H1 (cell line): Measurements from ENCODE around the gene WNT3A. TPM values are rescaled to one million over a fixed set of nuclear protein-coding genes. Genes with fewer than 3 reads are reported as not detected.

Experiments
- CBX8 ChIP-seq: fragments of 300-800, 300-1000 bp; sonication (generic); IDR thresholded peaks from 2 replicates; pipeline ENCODE4 v1.7.1; 2016; ENCODE audit warnings: low read depth, low read length, borderline replicate concordance
- CEBPB ChIP-seq: IDR thresholded peaks from 2 replicates; pipeline ENCODE4 v1.6.1; 2012; ENCODE audit warnings: low read depth, low read length
- GTF2F1 ChIP-seq: IDR thresholded peaks from 2 replicates; pipeline ENCODE4 v1.6.1; 2012; ENCODE audit warnings: low read depth, low read length, improper control_type of control experiment, borderline replicate concordance
- POLR2A ChIP-seq, 2 experiments: IDR thresholded peaks; 1 replicate in 1 of 2; 2 replicates in 1 of 2; pipeline ENCODE4 v1.6.1; 2011; ENCODE audit warnings: low read depth in 2 of 2, low read length in 2 of 2, mild to moderate bottlenecking in 2 of 2; ENCODE audit errors: control extremely low read depth in 1 of 2
- SIN3A ChIP-seq, 2 experiments: IDR thresholded peaks in 1 of 2; conservative IDR thresholded peaks in 1 of 2; 2 replicates each; pipeline ENCODE4 v1.6.1; 2011 to 2012; ENCODE audit warnings: low read length in 2 of 2, improper control_type of control experiment in 1 of 2, low read depth in 1 of 2, mild to moderate bottlenecking in 1 of 2
- SUZ12 ChIP-seq: fragments of 200-600 bp; sonication (generic); IDR thresholded peaks from 2 replicates; pipeline ENCODE4 v1.6.1; 2012; ENCODE audit warnings: mild to moderate bottlenecking, inconsistent platforms, low read length, moderate library complexity, mixed read lengths
- polyA plus RNA-seq, 7 experiments: library from polyadenylated mRNA; depleted of rRNA in 3 of 7; stranded (reverse) in 5 of 7; unstranded in 2 of 7; fragments of >200 nt in 5 of 7; fragments of 200-250 nt in 2 of 7; gene quantifications; 1 replicate in 5 of 7; 2 replicates in 1 of 7; 4 replicates in 1 of 7; pipeline versions ENCODE4 v1.2.1 to v1.2.3, GENCODE V29; 2011 to 2013; ENCODE audit warnings: missing spikeins in 2 of 7, mixed read lengths in 2 of 7
- total RNA-seq: library from RNA; stranded (reverse); fragmentation: NEBNext Ultra II Directional; extraction: Animal tissue kit (Norgen Biotek cat#: 25700); gene quantifications from 2 replicates; pipeline ENCODE4 v1.2.1, GENCODE V29; 2021
- TF ChIP-seq, protein P1 (sequence below): IDR thresholded peaks from 2 replicates; pipeline ENCODE4 v1.6.1; 2012; ENCODE audit warnings: low read length, inconsistent platforms

The WNT3A gene
- total and polyA plus RNA-seq, 2 of the 8 experiments (the other 6 are each of a cell fraction or from before 2014, with no cell fraction given), result 0.08 to 0.19 TPM

DNA sequence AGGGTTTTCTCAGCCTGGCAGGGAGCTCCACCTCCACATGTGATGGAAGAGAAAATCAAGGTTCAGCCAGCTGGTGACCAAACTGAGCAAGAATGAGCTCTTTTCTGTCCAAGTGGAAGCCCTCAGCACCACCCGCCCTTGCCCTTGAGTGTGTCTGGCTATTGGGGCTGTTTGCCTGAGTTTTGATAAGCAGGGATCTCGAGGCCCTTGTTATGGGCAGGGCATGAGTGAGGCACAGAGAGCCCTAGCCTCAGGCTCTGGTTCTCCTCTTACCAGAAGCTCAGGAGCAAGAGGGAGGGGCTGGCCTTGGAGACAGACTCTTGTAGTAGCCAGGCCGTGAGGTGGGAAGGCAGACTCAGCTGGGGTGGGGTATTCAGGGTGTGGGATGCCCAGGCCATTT, 38.2 kb downstream of the WNT3A start (continued):
- no peak for TF ChIP-seq SUZ12
- TF ChIP-seq, protein P1, sequence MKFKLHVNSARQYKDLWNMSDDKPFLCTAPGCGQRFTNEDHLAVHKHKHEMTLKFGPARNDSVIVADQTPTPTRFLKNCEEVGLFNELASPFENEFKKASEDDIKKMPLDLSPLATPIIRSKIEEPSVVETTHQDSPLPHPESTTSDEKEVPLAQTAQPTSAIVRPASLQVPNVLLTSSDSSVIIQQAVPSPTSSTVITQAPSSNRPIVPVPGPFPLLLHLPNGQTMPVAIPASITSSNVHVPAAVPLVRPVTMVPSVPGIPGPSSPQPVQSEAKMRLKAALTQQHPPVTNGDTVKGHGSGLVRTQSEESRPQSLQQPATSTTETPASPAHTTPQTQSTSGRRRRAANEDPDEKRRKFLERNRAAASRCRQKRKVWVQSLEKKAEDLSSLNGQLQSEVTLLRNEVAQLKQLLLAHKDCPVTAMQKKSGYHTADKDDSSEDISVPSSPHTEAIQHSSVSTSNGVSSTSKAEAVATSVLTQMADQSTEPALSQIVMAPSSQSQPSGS, result no peak
- no peak for TF ChIP-seq POLR2A (IDR thresholded peaks at IDR 0.05; ENCODE audit: control extremely low read depth in 1 of 2, low read depth in 2 of 2, low read length in 2 of 2)
- no peak for TF ChIP-seq GTF2F1
- no peak for TF ChIP-seq CBX8
- no peak for TF ChIP-seq CEBPB
- TF ChIP-seq SIN3A (conservative IDR thresholded peaks at IDR 0.05 in 1 of 2, IDR thresholded peaks at IDR 0.05 in 1 of 2; ENCODE audit: low read depth in 1 of 2, low read length in 2 of 2), result no peak
